Suprapubic skin (tissue), 4 donors: ENCODE results near the gene DPY19L1.
"Not testable (repeated sequence)": the region's sequence is repeated elsewhere in the genome, so short reads cannot be mapped to it uniquely, and the experiment has no call there.

ENCODE experiments used
- EP300 ChIP-seq: sonication (generic); formaldehyde crosslinking; IDR thresholded peaks from one replicate; pipeline ENCODE4 v1.6.1; 2017; ENCODE audit warnings: antibody characterized with exemption
- POLR2A ChIP-seq, 2 donors: fragments of 450-650 bp; IDR thresholded peaks; one replicate each; pipeline ENCODE4 v1.6.1; 2017; ENCODE audit warnings: antibody characterized with exemption in 2 of 2, mild to moderate bottlenecking in 2 of 2, moderate library complexity in 2 of 2
- POLR2AphosphoS5 ChIP-seq, 3 donors: sonication (generic); formaldehyde crosslinking; IDR thresholded peaks; one replicate each; pipeline ENCODE4 v1.6.1; 2017; ENCODE audit warnings: antibody characterized with exemption in 3 of 3
- TF ChIP-seq, protein P1 (sequence below), 2 donors: fragments of 200-600 bp in 1 of 2; fragments of 450-650 bp in 1 of 2; sonication (generic) in 1 of 2; IDR thresholded peaks; one replicate each; pipeline ENCODE4 v1.5.1; 2016 to 2019; ENCODE audit warnings: antibody characterized with exemption in 2 of 2, mild to moderate bottlenecking in 1 of 2, moderate library complexity in 1 of 2

DNA sequence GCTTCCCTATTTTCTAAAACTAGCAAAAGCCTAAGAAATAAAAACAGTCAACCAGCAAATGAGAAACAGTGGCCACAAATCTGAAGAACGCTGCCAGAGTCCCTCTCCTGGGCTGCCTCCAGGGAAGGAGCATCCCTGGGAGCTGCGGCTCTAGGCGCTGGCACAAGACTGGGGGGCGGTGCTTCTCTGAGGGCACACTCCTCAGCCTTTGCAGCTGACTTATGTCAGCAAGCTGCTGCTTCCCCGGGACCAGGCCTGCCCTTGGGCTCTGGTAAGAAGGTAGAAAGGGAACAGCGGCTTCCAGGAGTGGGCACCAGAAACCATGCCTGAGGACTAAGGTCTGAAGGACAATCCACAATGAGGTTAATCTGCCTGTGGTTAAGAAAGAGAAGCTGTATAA lies 107.5 kb downstream of the DPY19L1 start:
- TF ChIP-seq, protein P1, sequence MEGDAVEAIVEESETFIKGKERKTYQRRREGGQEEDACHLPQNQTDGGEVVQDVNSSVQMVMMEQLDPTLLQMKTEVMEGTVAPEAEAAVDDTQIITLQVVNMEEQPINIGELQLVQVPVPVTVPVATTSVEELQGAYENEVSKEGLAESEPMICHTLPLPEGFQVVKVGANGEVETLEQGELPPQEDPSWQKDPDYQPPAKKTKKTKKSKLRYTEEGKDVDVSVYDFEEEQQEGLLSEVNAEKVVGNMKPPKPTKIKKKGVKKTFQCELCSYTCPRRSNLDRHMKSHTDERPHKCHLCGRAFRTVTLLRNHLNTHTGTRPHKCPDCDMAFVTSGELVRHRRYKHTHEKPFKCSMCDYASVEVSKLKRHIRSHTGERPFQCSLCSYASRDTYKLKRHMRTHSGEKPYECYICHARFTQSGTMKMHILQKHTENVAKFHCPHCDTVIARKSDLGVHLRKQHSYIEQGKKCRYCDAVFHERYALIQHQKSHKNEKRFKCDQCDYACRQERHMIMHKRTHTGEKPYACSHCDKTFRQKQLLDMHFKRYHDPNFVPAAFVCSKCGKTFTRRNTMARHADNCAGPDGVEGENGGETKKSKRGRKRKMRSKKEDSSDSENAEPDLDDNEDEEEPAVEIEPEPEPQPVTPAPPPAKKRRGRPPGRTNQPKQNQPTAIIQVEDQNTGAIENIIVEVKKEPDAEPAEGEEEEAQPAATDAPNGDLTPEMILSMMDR (IDR thresholded peaks at IDR 0.05) = not testable (repeated sequence)
- TF ChIP-seq POLR2A (IDR thresholded peaks at IDR 0.05); POLR2AphosphoS5 (IDR thresholded peaks at IDR 0.05); EP300: not testable (repeated sequence)
